DND-41 (cell line): ENCODE results near the gene SLC38A5.

Source experiments
- EZH2 ChIP-seq: IDR thresholded peaks from 3 replicates; pipeline ENCODE4 v1.6.1; 2012; ENCODE audit warnings: borderline replicate concordance, low read depth, mild to moderate bottlenecking, moderate library complexity, low read length, inconsistent platforms; ENCODE audit not compliant: severe bottlenecking
- TF ChIP-seq, protein P1 (sequence below): IDR thresholded peaks from 2 replicates; pipeline ENCODE4 v1.5.1; 2012; ENCODE audit warnings: borderline replicate concordance, low read length, moderate library complexity, mild to moderate bottlenecking; ENCODE audit not compliant: poor library complexity, severe bottlenecking; ENCODE audit errors: extremely low read depth

GRCh38 chrX:48472225-48472624 lies 2.2 kb upstream of the SLC38A5 start:
- TF ChIP-seq, protein P1, sequence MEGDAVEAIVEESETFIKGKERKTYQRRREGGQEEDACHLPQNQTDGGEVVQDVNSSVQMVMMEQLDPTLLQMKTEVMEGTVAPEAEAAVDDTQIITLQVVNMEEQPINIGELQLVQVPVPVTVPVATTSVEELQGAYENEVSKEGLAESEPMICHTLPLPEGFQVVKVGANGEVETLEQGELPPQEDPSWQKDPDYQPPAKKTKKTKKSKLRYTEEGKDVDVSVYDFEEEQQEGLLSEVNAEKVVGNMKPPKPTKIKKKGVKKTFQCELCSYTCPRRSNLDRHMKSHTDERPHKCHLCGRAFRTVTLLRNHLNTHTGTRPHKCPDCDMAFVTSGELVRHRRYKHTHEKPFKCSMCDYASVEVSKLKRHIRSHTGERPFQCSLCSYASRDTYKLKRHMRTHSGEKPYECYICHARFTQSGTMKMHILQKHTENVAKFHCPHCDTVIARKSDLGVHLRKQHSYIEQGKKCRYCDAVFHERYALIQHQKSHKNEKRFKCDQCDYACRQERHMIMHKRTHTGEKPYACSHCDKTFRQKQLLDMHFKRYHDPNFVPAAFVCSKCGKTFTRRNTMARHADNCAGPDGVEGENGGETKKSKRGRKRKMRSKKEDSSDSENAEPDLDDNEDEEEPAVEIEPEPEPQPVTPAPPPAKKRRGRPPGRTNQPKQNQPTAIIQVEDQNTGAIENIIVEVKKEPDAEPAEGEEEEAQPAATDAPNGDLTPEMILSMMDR = no peak
- TF ChIP-seq EZH2 = no peak
